H9 (cell line): ENCODE results near the gene SASH3. TPM values are rescaled to one million over a fixed set of nuclear protein-coding genes. Genes with fewer than 3 reads are reported as not detected.

Source experiments
- DNase-seq: peaks from one replicate; pipeline ENCODE4 v3.0.0-alpha.2; 2017
- H2AFZ ChIP-seq: one replicate; pipeline ENCODE4 v1.6.1; 2013; ENCODE audit warnings: mild to moderate bottlenecking, low read length, control low read depth, moderate library complexity
- H2AK5ac ChIP-seq: 2 replicates; pipeline ENCODE4 v1.6.1; 2013; ENCODE audit warnings: low read length, control low read depth, mixed read lengths; ENCODE audit not compliant: insufficient read length
- H2BK120ac ChIP-seq: one replicate; pipeline ENCODE4 v1.6.1; 2013; ENCODE audit warnings: low read depth, mild to moderate bottlenecking, low read length, control low read depth, inconsistent platforms; ENCODE audit not compliant: poor library complexity, severe bottlenecking
- H2BK12ac ChIP-seq: 2 replicates; pipeline ENCODE4 v1.6.1; 2013; ENCODE audit warnings: low read length, control low read depth, mixed read lengths, low read depth; ENCODE audit not compliant: insufficient read length
- H2BK15ac ChIP-seq: 2 replicates; pipeline ENCODE4 v1.6.1; 2013; ENCODE audit warnings: low read depth, low read length, control low read depth
- H2BK20ac ChIP-seq: one replicate; pipeline ENCODE4 v1.6.1; 2013; ENCODE audit warnings: low read depth, mild to moderate bottlenecking, low read length, control low read depth, inconsistent platforms; ENCODE audit not compliant: poor library complexity, severe bottlenecking
- H2BK5ac ChIP-seq: 2 replicates; pipeline ENCODE4 v1.6.1; 2013; ENCODE audit warnings: low read length, control low read depth, mixed read lengths; ENCODE audit not compliant: insufficient read length
- H3K14ac ChIP-seq: 2 replicates; pipeline ENCODE4 v1.6.1; 2013; ENCODE audit warnings: low read length, control low read depth; ENCODE audit not compliant: insufficient read depth
- H3K18ac ChIP-seq: 2 replicates; pipeline ENCODE4 v1.6.1; 2013; ENCODE audit warnings: low read depth, mild to moderate bottlenecking, mixed read lengths, low read length, control low read depth; ENCODE audit not compliant: insufficient read length
- H3K23ac ChIP-seq: 2 replicates; pipeline ENCODE4 v1.6.1; 2013; ENCODE audit warnings: low read length, control low read depth, mixed read lengths, low read depth; ENCODE audit not compliant: insufficient read length
- H3K23me2 ChIP-seq: 2 replicates; pipeline ENCODE4 v1.6.1; 2013; ENCODE audit warnings: low read depth, mild to moderate bottlenecking, mixed read lengths, low read length, control low read depth; ENCODE audit not compliant: insufficient read length, poor library complexity, severe bottlenecking
- H3K27ac ChIP-seq: 2 replicates; pipeline ENCODE4 v1.5.1; 2013; ENCODE audit warnings: low read length, control low read depth, mixed read lengths, low read depth; ENCODE audit not compliant: insufficient read length
- H3K27me3 ChIP-seq: 2 replicates; pipeline ENCODE4 v1.6.1; 2013; ENCODE audit warnings: low read length, control low read depth, inconsistent platforms; ENCODE audit not compliant: insufficient read depth
- H3K4ac ChIP-seq: 2 replicates; pipeline ENCODE4 v1.6.1; 2013; ENCODE audit warnings: low read depth, mild to moderate bottlenecking, control low read depth, inconsistent platforms, low read length, moderate library complexity
- H3K4me1 ChIP-seq: 2 replicates; pipeline ENCODE4 v1.6.1; 2013; ENCODE audit warnings: low read length, control low read depth, inconsistent platforms; ENCODE audit not compliant: insufficient read depth
- H3K4me2 ChIP-seq: 2 replicates; pipeline ENCODE4 v1.6.1; 2013; ENCODE audit warnings: low read length, control low read depth, mixed read lengths; ENCODE audit not compliant: insufficient read length, insufficient read depth
- H3K56ac ChIP-seq: 2 replicates; pipeline ENCODE4 v1.6.1; 2013; ENCODE audit warnings: low read depth, mild to moderate bottlenecking, mixed read lengths, low read length, control low read depth; ENCODE audit not compliant: insufficient read length
- H3K79me1 ChIP-seq: 2 replicates; pipeline ENCODE4 v1.6.1; 2013; ENCODE audit warnings: low read depth, mild to moderate bottlenecking, moderate library complexity, low read length, control low read depth, inconsistent platforms; ENCODE audit not compliant: insufficient read depth, poor library complexity, severe bottlenecking
- H3K79me2 ChIP-seq: 2 replicates; pipeline ENCODE4 v1.6.1; 2013; ENCODE audit warnings: low read length, control low read depth, inconsistent platforms; ENCODE audit not compliant: insufficient read depth
- H3K9ac ChIP-seq: 2 replicates; pipeline ENCODE4 v1.6.1; 2013; ENCODE audit warnings: low read length, control low read depth, mixed read lengths; ENCODE audit not compliant: insufficient read length; ENCODE audit errors: extremely low read depth
- H3K9me3 ChIP-seq: one replicate; pipeline ENCODE4 v1.6.1; 2013; ENCODE audit warnings: low read depth, low read length, inconsistent platforms; ENCODE audit not compliant: control insufficient read depth
- H3T11ph ChIP-seq: one replicate; pipeline ENCODE4 v1.6.1; 2013; ENCODE audit warnings: mild to moderate bottlenecking, low read length, control low read depth, inconsistent platforms
- H4K20me1 ChIP-seq: one replicate; pipeline ENCODE4 v1.6.1; 2013; ENCODE audit not compliant: control insufficient read depth, insufficient read length, insufficient read depth
- H4K5ac ChIP-seq: 2 replicates; pipeline ENCODE4 v1.6.1; 2013; ENCODE audit warnings: low read depth, mild to moderate bottlenecking, mixed read lengths, low read length, control low read depth; ENCODE audit not compliant: insufficient read length
- H4K8ac ChIP-seq: replicated peaks from 2 replicates; pipeline ENCODE4 v1.6.1; 2013; ENCODE audit warnings: low read length, control low read depth, mixed read lengths, low read depth; ENCODE audit not compliant: insufficient read length
- H4K91ac ChIP-seq: 2 replicates; pipeline ENCODE4 v1.6.1; 2013; ENCODE audit warnings: low read depth, mild to moderate bottlenecking, moderate library complexity, mixed read lengths, low read length, control low read depth; ENCODE audit not compliant: insufficient read length
- H3K27ac Mint-ChIP-seq, 3 experiments: 2 replicates in 2 of 3; 3 replicates in 1 of 3; pipeline ENCODE4 v1.8.0; 2020 to 2021; ENCODE audit warnings: mixed read lengths in 3 of 3, mild to moderate bottlenecking in 1 of 3, moderate library complexity in 1 of 3
- H3K27me3 Mint-ChIP-seq: 2 replicates; pipeline ENCODE4 v1.8.0; 2021; ENCODE audit warnings: low read depth, mild to moderate bottlenecking, moderate library complexity, mixed read lengths
- H3K36me3 Mint-ChIP-seq, 3 experiments: 2 replicates in 2 of 3; 3 replicates in 1 of 3; pipeline ENCODE4 v1.8.0; 2020 to 2021; ENCODE audit warnings: low read depth in 3 of 3, mixed read lengths in 3 of 3; ENCODE audit not compliant: insufficient read depth in 1 of 3
- H3K4me1 Mint-ChIP-seq, 2 experiments: 2 replicates each; pipeline ENCODE4 v1.8.0; 2020; ENCODE audit warnings: mixed read lengths in 2 of 2
- H3K4me3 Mint-ChIP-seq, 2 experiments: 2 replicates in 1 of 2; 3 replicates in 1 of 2; pipeline ENCODE4 v1.8.0; 2020 to 2021; ENCODE audit warnings: mild to moderate bottlenecking in 2 of 2, mixed read lengths in 2 of 2, moderate library complexity in 1 of 2
- H3K9me3 Mint-ChIP-seq, 2 experiments: 2 replicates in 1 of 2; 3 replicates in 1 of 2; pipeline ENCODE4 v1.8.0; 2020; ENCODE audit warnings: mild to moderate bottlenecking in 2 of 2, mixed read lengths in 2 of 2, moderate library complexity in 1 of 2
- CTCF ChIP-seq: fragments of 200-600 bp; sonication (generic); conservative IDR thresholded peaks from 3 replicates; pipeline ENCODE4 v1.8.0; 2021; ENCODE audit warnings: antibody characterized with exemption, mild to moderate bottlenecking
- WGBS: extraction: QIAGEN DNeasy Blood & Tissue Kit; methylation state at CpG from one replicate; pipeline ENCODE4 v1.1.7; 2013; ENCODE audit warnings: missing lambda C conversion rate, low lambda C conversion rate, mixed read lengths; ENCODE audit not compliant: insufficient read length; ENCODE audit errors: extremely low coverage; 5-methylcytosine and 5-hydroxymethylcytosine counted together
- total RNA-seq: library from RNA; stranded (reverse); gene quantifications from 2 replicates; pipeline ENCODE4 v1.2.1, GENCODE V29; 2021

SASH3 gene
- total RNA-seq, 1 experiment from 2014 or later: not detected

- Histone ChIP-seq H4K20me1 (no peaks in the 10 kb centered on the region), H3K79me2 (no peaks in the 10 kb centered on the region), H3K14ac (no peak overlapping the region), H2BK120ac (no peak overlapping the region), H2AFZ (no peak overlapping the region), H3K4ac (no peak overlapping the region), H2BK12ac (no peak overlapping the region), H2BK20ac (no peak overlapping the region), H4K91ac (no peak overlapping the region), H2BK5ac (no peak overlapping the region), H4K5ac (no peak overlapping the region), H3K9ac (no peak overlapping the region), H3K56ac (no peak overlapping the region), H3K23me2 (no peaks in the 10 kb centered on the region), H3K4me2 (no peak overlapping the region), H3K9me3 (no peaks in the 10 kb centered on the region), H3K79me1 (no peaks in the 10 kb centered on the region), H3K27ac (no peak overlapping the region), H3T11ph (no peak overlapping the region), H3K27me3 (no peaks in the 10 kb centered on the region), H3K23ac (no peak overlapping the region), H3K4me1 (no peaks in the 10 kb centered on the region), H2AK5ac (no peak overlapping the region), H2BK15ac (no peak overlapping the region), H4K8ac (no peak overlapping the region), H3K18ac (no peak overlapping the region)
- no peak for DNase-seq
- WGBS: no CpG with 5 or more reads among the region's 7 CpGs
- Mint-ChIP-seq H3K36me3 (no peaks in the 10 kb centered on the region; a peak in 2 of 7 replicates), H3K4me3 (no peak overlapping the region), H3K27ac (no peak overlapping the region), H3K4me1 (peaks cover 14 to 21% of the 10 kb centered on the region in 2 experiments), H3K27me3 (peaks cover 28% of the 10 kb centered on the region), H3K9me3 (peaks cover 0 to 63% of the 10 kb centered on the region in 2 experiments; a peak in 3 of 5 replicates)
- TF ChIP-seq CTCF: no peak
Measured at GRCh38 chrX:129746557-129747470, 32.9 kb upstream of the SASH3 start.
